K562 (cell line): ENCODE data around the gene HNRNPU. TPM values are rescaled to one million over a fixed set of nuclear protein-coding genes. Genes with fewer than 3 reads are reported as not detected.

Experiments
- CBX5 ChIP-seq: IDR thresholded peaks from 2 replicates; pipeline ENCODE4 v1.6.1; 2014; ENCODE audit warnings: low read depth, borderline replicate concordance
- CREBBP ChIP-seq: IDR thresholded peaks from one replicate; pipeline ENCODE4 v1.6.1; 2012; ENCODE audit warnings: low read depth, mild to moderate bottlenecking, control low read depth, inconsistent platforms, low read length
- ELF1 ChIP-seq: fragments of 200-800 bp; sonication (Bioruptor generic); IDR thresholded peaks from 2 replicates; pipeline ENCODE4 v1.6.1; 2016; ENCODE audit warnings: missing genetic modification characterization, missing compliant biosample characterization
- ELF4 ChIP-seq: fragments of 450-650 bp; formaldehyde crosslinking; IDR thresholded peaks from 2 replicates; pipeline ENCODE4 v1.4.0; 2022; ENCODE audit warnings: missing genetic modification characterization
- ETV1 ChIP-seq: fragments of 450-650 bp; conservative IDR thresholded peaks from 2 replicates; pipeline ENCODE4 v1.6.1; 2016; ENCODE audit warnings: missing genetic modification characterization, control low read depth, low read depth, missing compliant biosample characterization
- IFI16 ChIP-seq: fragments of 250-450 bp; sonication (Bioruptor Pico); IDR thresholded peaks from 2 replicates; pipeline ENCODE4 v2.1.2; 2022; ENCODE audit warnings: mild to moderate bottlenecking, inconsistent platforms
- MTA3 ChIP-seq: fragments of 450-650 bp; formaldehyde crosslinking; IDR thresholded peaks from 2 replicates; pipeline ENCODE4 v1.6.1; 2017; ENCODE audit warnings: mild to moderate bottlenecking, borderline replicate concordance
- MYNN ChIP-seq, 2 experiments: sonication (generic); formaldehyde crosslinking in 1 of 2; IDR thresholded peaks; 2 replicates each; pipeline versions ENCODE4 v1.5.0 to v1.6.1; 2016 to 2020; ENCODE audit warnings: antibody characterized with exemption in 1 of 2, missing genetic modification reagents in 1 of 2
- NRF1 ChIP-seq, 2 experiments: fragments of 450-650 bp; IDR thresholded peaks in 1 of 2; conservative IDR thresholded peaks in 1 of 2; 2 replicates each; pipeline ENCODE4 v1.6.1; 2014; ENCODE audit warnings: mild to moderate bottlenecking in 2 of 2
- PREB ChIP-seq: sonication (generic); formaldehyde crosslinking; IDR thresholded peaks from 2 replicates; pipeline ENCODE4 v1.8.1; 2023; ENCODE audit warnings: mild to moderate bottlenecking, missing genetic modification reagents
- RBM17 ChIP-seq: fragments of 200-400 bp; formaldehyde crosslinking; IDR thresholded peaks from 2 replicates; pipeline ENCODE4 v1.6.1; 2017; ENCODE audit warnings: low read depth, mild to moderate bottlenecking, low read length, borderline replicate concordance
- RCOR1 ChIP-seq, 2 experiments: IDR thresholded peaks; 2 replicates each; pipeline ENCODE4 v1.6.1; 2012; ENCODE audit warnings: low read depth in 2 of 2, low read length in 2 of 2, borderline replicate concordance in 1 of 2, improper control_type of control experiment in 1 of 2
- RFX5 ChIP-seq: IDR thresholded peaks from 2 replicates; pipeline ENCODE4 v1.6.1; 2011; ENCODE audit warnings: low read depth, mild to moderate bottlenecking, improper control_type of control experiment, low read length
- SAFB ChIP-seq: fragments of 200-400 bp; formaldehyde crosslinking; IDR thresholded peaks from 2 replicates; pipeline ENCODE4 v1.6.1; 2017; ENCODE audit warnings: low read depth, low read length, borderline replicate concordance
- SNAPC5 ChIP-seq: fragments of 250-450 bp; sonication (Bioruptor Pico); IDR thresholded peaks from 2 replicates; pipeline ENCODE4 v1.8.0; 2021; ENCODE audit warnings: moderate library complexity, mild to moderate bottlenecking, inconsistent platforms
- TAL1 ChIP-seq: fragments of 450-650 bp; IDR thresholded peaks from 2 replicates; pipeline ENCODE4 v1.6.1; 2016; ENCODE audit warnings: mild to moderate bottlenecking
- TBP ChIP-seq: optimal IDR thresholded peaks from 2 replicates; pipeline ENCODE3; 2011; ENCODE audit warnings: low read depth, low read length, improper control_type of control experiment
- TRIM28 ChIP-seq: fragments of 450-650 bp; IDR thresholded peaks from 2 replicates; pipeline ENCODE4 v1.6.1; 2017
- ZBTB26 ChIP-seq: fragments of 450-650 bp; formaldehyde crosslinking; IDR thresholded peaks from 2 replicates; pipeline ENCODE4 v1.4.0; 2022; ENCODE audit warnings: missing genetic modification characterization
- ZBTB8A ChIP-seq: fragments of 450-650 bp; IDR thresholded peaks from 2 replicates; pipeline ENCODE4 v1.6.1; 2018; ENCODE audit warnings: mild to moderate bottlenecking, moderate library complexity; ENCODE audit not compliant: partially characterized antibody
- ZNF707 ChIP-seq: fragments of 250-450 bp; sonication (Bioruptor Pico); conservative IDR thresholded peaks from 2 replicates; pipeline ENCODE4 v1.8.0; 2022; ENCODE audit warnings: inconsistent platforms, mild to moderate bottlenecking, moderate library complexity
- polyA plus RNA-seq, 8 experiments: library from polyadenylated mRNA; depleted of rRNA in 4 of 8; stranded (reverse) in 5 of 8; unstranded in 3 of 8; fragments of >200 nt; fragmentation: Nextera tagmentation in 2 of 8; fragmentation: Illumina TruSeq in 1 of 8; extraction: Ambion mirVana in 2 of 8; extraction: Trizol in 1 of 8; gene quantifications; 2 replicates each; pipeline versions ENCODE4 v1.2.1 to v1.2.3, GENCODE V29; 2011 to 2014; ENCODE audit warnings: inconsistent platforms in 1 of 8, missing spikeins in 1 of 8
- total RNA-seq, 7 experiments: library from RNA; depleted of rRNA in 6 of 7; stranded (reverse); fragments of >200 nt in 6 of 7; fragmentation: Illumina TruSeq in 2 of 7; extraction: Trizol in 2 of 7; gene quantifications; 2 replicates each; pipeline versions ENCODE4 v1.2.1 to v1.2.3, GENCODE V29; 2011 to 2021; ENCODE audit warnings: low replicate concordance in 1 of 7
- TF ChIP-seq, protein P1 (sequence below): fragments of 450-650 bp; IDR thresholded peaks from 2 replicates; pipeline ENCODE4 v1.6.1; 2017; ENCODE audit warnings: antibody characterized with exemption, mild to moderate bottlenecking

Gene HNRNPU
- total and polyA plus RNA-seq, 9 of the 15 experiments (the other 6 are each of a cell fraction or from before 2014, with no cell fraction given) = 159 to 777 (median 577) TPM

GRCh38 chr1:244862699-244863490, 1.4 kb downstream of the HNRNPU start (continued):
- TF ChIP-seq ZBTB26 (CRISPR knock-in tag) = peak; percentile 69; the same call in 1 of the 2 replicates
- no peak for TF ChIP-seq MTA3
- no peak for TF ChIP-seq ZNF707
- no peak for TF ChIP-seq RBM17
- TF ChIP-seq ETV1 (tag) = no peak
- TF ChIP-seq SNAPC5 (CRISPR knock-in tag) = no peak
- TF ChIP-seq SAFB = no peak
- TF ChIP-seq RFX5 = peak; percentile 50; the same call in 1 of the 2 replicates
- TF ChIP-seq IFI16 = no peak
- no peak for TF ChIP-seq TAL1
- TF ChIP-seq MYNN (IDR thresholded peaks at IDR 0.05) = no peak
- no peak for TF ChIP-seq MYNN (CRISPR knock-in tag; IDR thresholded peaks at IDR 0.05)
- peak in 1 of 2 experiments; percentile 72; a peak in 3 of 4 replicates for TF ChIP-seq NRF1 (conservative IDR thresholded peaks at IDR 0.05 in 1 of 2, IDR thresholded peaks at IDR 0.05 in 1 of 2)
- TF ChIP-seq PREB (CRISPR knock-in tag) = no peak
- no peak for TF ChIP-seq ZBTB8A
- TF ChIP-seq, protein P1, sequence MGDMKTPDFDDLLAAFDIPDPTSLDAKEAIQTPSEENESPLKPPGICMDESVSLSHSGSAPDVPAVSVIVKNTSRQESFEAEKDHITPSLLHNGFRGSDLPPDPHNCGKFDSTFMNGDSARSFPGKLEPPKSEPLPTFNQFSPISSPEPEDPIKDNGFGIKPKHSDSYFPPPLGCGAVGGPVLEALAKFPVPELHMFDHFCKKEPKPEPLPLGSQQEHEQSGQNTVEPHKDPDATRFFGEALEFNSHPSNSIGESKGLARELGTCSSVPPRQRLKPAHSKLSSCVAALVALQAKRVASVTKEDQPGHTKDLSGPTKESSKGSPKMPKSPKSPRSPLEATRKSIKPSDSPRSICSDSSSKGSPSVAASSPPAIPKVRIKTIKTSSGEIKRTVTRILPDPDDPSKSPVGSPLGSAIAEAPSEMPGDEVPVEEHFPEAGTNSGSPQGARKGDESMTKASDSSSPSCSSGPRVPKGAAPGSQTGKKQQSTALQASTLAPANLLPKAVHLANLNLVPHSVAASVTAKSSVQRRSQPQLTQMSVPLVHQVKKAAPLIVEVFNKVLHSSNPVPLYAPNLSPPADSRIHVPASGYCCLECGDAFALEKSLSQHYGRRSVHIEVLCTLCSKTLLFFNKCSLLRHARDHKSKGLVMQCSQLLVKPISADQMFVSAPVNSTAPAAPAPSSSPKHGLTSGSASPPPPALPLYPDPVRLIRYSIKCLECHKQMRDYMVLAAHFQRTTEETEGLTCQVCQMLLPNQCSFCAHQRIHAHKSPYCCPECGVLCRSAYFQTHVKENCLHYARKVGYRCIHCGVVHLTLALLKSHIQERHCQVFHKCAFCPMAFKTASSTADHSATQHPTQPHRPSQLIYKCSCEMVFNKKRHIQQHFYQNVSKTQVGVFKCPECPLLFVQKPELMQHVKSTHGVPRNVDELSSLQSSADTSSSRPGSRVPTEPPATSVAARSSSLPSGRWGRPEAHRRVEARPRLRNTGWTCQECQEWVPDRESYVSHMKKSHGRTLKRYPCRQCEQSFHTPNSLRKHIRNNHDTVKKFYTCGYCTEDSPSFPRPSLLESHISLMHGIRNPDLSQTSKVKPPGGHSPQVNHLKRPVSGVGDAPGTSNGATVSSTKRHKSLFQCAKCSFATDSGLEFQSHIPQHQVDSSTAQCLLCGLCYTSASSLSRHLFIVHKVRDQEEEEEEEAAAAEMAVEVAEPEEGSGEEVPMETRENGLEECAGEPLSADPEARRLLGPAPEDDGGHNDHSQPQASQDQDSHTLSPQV = 0 out of 2 replicates have a peak, but pooled peaks have one; percentile 61
- no peak; the same call in 1 of the 2 replicates for TF ChIP-seq TRIM28
- TF ChIP-seq CREBBP = no peak
- peak in 1 of 2 experiments; percentile 47; a peak in 1 of 4 replicates for TF ChIP-seq RCOR1 (IDR thresholded peaks at IDR 0.05; ENCODE audit: borderline replicate concordance in 1 of 2, low read depth in 2 of 2, low read length in 2 of 2)
- no peak for TF ChIP-seq ELF4 (CRISPR knock-in tag)
- TF ChIP-seq CBX5 = no peak
- TF ChIP-seq ELF1 (tag) = peak; percentile 47; the same call in 1 of the 2 replicates
- peak; percentile 70 for TF ChIP-seq TBP
